ENCODE measurements around the gene CLMP. TPM values are rescaled to one million over a fixed set of nuclear protein-coding genes. Genes with fewer than 3 reads are reported as not detected.
A peak's percentile ranks its signal among the peaks of the same experiment; 100 is the strongest.

The CLMP gene
- total and polyA plus RNA-seq, 9 of the 15 experiments (the other 6 are each of a cell fraction or from before 2014, with no cell fraction given), result 0.02 to 0.15 (median 0.03) TPM; not detected in 6

- no peak for TF ChIP-seq CSDE1 (IDR thresholded peaks at IDR 0.05)
- TF ChIP-seq, protein P1, sequence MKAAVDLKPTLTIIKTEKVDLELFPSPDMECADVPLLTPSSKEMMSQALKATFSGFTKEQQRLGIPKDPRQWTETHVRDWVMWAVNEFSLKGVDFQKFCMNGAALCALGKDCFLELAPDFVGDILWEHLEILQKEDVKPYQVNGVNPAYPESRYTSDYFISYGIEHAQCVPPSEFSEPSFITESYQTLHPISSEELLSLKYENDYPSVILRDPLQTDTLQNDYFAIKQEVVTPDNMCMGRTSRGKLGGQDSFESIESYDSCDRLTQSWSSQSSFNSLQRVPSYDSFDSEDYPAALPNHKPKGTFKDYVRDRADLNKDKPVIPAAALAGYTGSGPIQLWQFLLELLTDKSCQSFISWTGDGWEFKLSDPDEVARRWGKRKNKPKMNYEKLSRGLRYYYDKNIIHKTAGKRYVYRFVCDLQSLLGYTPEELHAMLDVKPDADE (conservative IDR thresholded peaks at IDR 0.05; ENCODE audit: control insufficient read depth, low read depth, low read length), result 0 out of 2 replicates have a peak, but pooled peaks have one; percentile 29
- TF ChIP-seq ZNF263 (CRISPR knock-in tag; IDR thresholded peaks at IDR 0.05; ENCODE audit: borderline replicate concordance), result no peak
- no peak for TF ChIP-seq SP2 (IDR thresholded peaks at IDR 0.05; ENCODE audit: extremely low read depth, low read depth, low read length, poor library complexity, severe bottlenecking)
- 0 out of 2 replicates have a peak, but pooled peaks have one; percentile 73 for TF ChIP-seq PREB (CRISPR knock-in tag; IDR thresholded peaks at IDR 0.05)
- no peak for TF ChIP-seq ETV1 (tag; conservative IDR thresholded peaks at IDR 0.05; ENCODE audit: low read depth)
- peak; percentile 81 for TF ChIP-seq ZNF134 (CRISPR knock-in tag; conservative IDR thresholded peaks at IDR 0.05)
- TF ChIP-seq PATZ1 (CRISPR knock-in tag; IDR thresholded peaks at IDR 0.05; ENCODE audit: borderline replicate concordance), result no peak
- TF ChIP-seq TCF7L2 (IDR thresholded peaks at IDR 0.05; ENCODE audit: low read depth, low read length), result no peak
- TF ChIP-seq MXI1 (IDR thresholded peaks at IDR 0.05; ENCODE audit: low read depth, low read length), result peak; percentile 94
- peak; percentile 97 for TF ChIP-seq POLR2H (tag; IDR thresholded peaks at IDR 0.05; ENCODE audit: low read depth)
- TF ChIP-seq SUPT5H (IDR thresholded peaks at IDR 0.05), result peak; percentile 97
- 0 out of 2 replicates have a peak, but pooled peaks have one; percentile 16 for TF ChIP-seq ZNF766 (CRISPR knock-in tag; conservative IDR thresholded peaks at IDR 0.05)
- no peak for TF ChIP-seq ZNF316 (IDR thresholded peaks at IDR 0.05)
- TF ChIP-seq, protein P2, sequence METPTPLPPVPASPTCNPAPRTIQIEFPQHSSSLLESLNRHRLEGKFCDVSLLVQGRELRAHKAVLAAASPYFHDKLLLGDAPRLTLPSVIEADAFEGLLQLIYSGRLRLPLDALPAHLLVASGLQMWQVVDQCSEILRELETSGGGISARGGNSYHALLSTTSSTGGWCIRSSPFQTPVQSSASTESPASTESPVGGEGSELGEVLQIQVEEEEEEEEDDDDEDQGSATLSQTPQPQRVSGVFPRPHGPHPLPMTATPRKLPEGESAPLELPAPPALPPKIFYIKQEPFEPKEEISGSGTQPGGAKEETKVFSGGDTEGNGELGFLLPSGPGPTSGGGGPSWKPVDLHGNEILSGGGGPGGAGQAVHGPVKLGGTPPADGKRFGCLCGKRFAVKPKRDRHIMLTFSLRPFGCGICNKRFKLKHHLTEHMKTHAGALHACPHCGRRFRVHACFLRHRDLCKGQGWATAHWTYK (CRISPR knock-in tag; IDR thresholded peaks at IDR 0.05), result peak; percentile 48; the same call in 1 of the 2 replicates
- TF ChIP-seq, protein P3, sequence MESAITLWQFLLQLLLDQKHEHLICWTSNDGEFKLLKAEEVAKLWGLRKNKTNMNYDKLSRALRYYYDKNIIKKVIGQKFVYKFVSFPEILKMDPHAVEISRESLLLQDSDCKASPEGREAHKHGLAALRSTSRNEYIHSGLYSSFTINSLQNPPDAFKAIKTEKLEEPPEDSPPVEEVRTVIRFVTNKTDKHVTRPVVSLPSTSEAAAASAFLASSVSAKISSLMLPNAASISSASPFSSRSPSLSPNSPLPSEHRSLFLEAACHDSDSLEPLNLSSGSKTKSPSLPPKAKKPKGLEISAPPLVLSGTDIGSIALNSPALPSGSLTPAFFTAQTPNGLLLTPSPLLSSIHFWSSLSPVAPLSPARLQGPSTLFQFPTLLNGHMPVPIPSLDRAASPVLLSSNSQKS (CRISPR knock-in tag; IDR thresholded peaks at IDR 0.05), result no peak
- peak; percentile 72; the same call in 1 of the 2 replicates for TF ChIP-seq TAF7 (tag; IDR thresholded peaks at IDR 0.05)
- TF ChIP-seq, protein P4, sequence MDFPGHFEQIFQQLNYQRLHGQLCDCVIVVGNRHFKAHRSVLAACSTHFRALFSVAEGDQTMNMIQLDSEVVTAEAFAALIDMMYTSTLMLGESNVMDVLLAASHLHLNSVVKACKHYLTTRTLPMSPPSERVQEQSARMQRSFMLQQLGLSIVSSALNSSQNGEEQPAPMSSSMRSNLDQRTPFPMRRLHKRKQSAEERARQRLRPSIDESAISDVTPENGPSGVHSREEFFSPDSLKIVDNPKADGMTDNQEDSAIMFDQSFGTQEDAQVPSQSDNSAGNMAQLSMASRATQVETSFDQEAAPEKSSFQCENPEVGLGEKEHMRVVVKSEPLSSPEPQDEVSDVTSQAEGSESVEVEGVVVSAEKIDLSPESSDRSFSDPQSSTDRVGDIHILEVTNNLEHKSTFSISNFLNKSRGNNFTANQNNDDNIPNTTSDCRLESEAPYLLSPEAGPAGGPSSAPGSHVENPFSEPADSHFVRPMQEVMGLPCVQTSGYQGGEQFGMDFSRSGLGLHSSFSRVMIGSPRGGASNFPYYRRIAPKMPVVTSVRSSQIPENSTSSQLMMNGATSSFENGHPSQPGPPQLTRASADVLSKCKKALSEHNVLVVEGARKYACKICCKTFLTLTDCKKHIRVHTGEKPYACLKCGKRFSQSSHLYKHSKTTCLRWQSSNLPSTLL (IDR thresholded peaks at IDR 0.05), result no peak
- TF ChIP-seq PHTF2 (CRISPR knock-in tag; IDR thresholded peaks at IDR 0.05), result peak; percentile 81; the same call in 1 of the 2 replicates
Observed at GRCh38 chr11:123061403-123062157, 133.5 kb downstream of the CLMP start, which contains the start of gene HSPA8 (continued).

All from K562 (cell line).